MCF 10A (cell line): ENCODE measurements around the gene DDX31. TPM values are rescaled to one million over a fixed set of nuclear protein-coding genes. Genes with fewer than 3 reads are reported as not detected.

Experiments
- BruUV-seq: library from RNA; stranded (reverse); fragments of 400-500 nt; replicated peaks from 2 replicates; lab custom pipeline; 2021; lab: Mats Ljungman, UMichigan
- CTCF ChIA-PET: fragments of 300-600 bp; sonication (Branson Sonifier 250); formaldehyde crosslinking; extraction: SDS; loops from one replicate; lab custom pipeline; 2021; ENCODE audit warnings: antibody characterized with exemption, inconsistent platforms; lab: Yijun Ruan, JAX
- POLR2A ChIA-PET: fragments of 300-600, 350-650 bp; sonication (Branson Sonifier 250); formaldehyde crosslinking; extraction: SDS; loops from one replicate; lab custom pipeline; 2020; ENCODE audit warnings: antibody characterized with exemption, inconsistent platforms; lab: Yijun Ruan, JAX
- DNase-seq: peaks from one replicate; pipeline ENCODE4 v3.0.0-alpha.2; 2018; ENCODE audit not compliant: unreplicated experiment
- H3K27ac Mint-ChIP-seq: one replicate; pipeline ENCODE4 v1.8.0; 2022; ENCODE audit warnings: mild to moderate bottlenecking, low read depth, mixed read lengths; ENCODE audit not compliant: unreplicated experiment
- H3K27me3 Mint-ChIP-seq: one replicate; pipeline ENCODE4 v1.8.0; 2022; ENCODE audit warnings: mixed read lengths; ENCODE audit not compliant: insufficient read depth, unreplicated experiment
- H3K36me3 Mint-ChIP-seq: one replicate; pipeline ENCODE4 v1.8.0; 2022; ENCODE audit warnings: mild to moderate bottlenecking, moderate library complexity, mixed read lengths; ENCODE audit not compliant: insufficient read depth, unreplicated experiment
- H3K4me1 Mint-ChIP-seq: one replicate; pipeline ENCODE4 v1.8.0; 2022; ENCODE audit warnings: mixed read lengths; ENCODE audit not compliant: insufficient read depth, unreplicated experiment
- H3K4me3 Mint-ChIP-seq: one replicate; pipeline ENCODE4 v1.8.0; 2022; ENCODE audit warnings: mild to moderate bottlenecking, moderate library complexity, mixed read lengths; ENCODE audit not compliant: unreplicated experiment
- H3K9me3 Mint-ChIP-seq: one replicate; pipeline ENCODE4 v1.8.0; 2022; ENCODE audit warnings: mixed read lengths; ENCODE audit not compliant: unreplicated experiment
- CTCF ChIP-seq: fragments of 200-600 bp; IDR thresholded peaks from one replicate; pipeline ENCODE4 v1.8.0; 2022; ENCODE audit warnings: antibody characterized with exemption, mild to moderate bottlenecking; ENCODE audit not compliant: unreplicated experiment
- intact Hi-C: fragments of 100-400 bp; cut with micrococcal nuclease; formaldehyde crosslinking; loops from 2 replicates; pipeline ENCODE4 v1.14.1; 2022
- total RNA-seq: library from RNA; stranded (reverse); gene quantifications from 2 replicates; pipeline ENCODE4 v1.2.3, GENCODE V29; 2022

The DDX31 gene
- total RNA-seq, 1 experiment from 2014 or later = 28.8 TPM

DNA sequence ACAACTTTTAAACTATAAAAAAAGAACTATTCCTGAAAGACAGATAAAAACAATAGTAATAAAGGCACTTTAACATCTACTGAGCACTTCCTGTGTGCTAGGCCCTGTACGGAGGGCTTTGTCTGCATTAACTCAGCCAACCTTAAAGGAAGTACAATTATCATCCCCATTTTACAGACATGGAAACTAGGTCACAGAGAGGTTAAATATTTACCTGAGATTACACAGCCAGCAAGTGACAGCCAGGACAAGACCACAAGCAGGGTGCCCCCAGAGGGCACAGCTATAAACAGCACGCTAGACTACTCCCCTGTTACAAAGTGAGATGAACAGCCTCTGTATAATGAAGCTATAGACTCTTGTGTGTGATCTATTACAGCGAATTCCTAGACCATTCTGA lies 25.5 kb downstream of the DDX31 start:
- no peak for TF ChIP-seq CTCF
- no peak for DNase-seq
- peaks cover 77% of the 10 kb centered on the region for H3K36me3 Mint-ChIP-seq
- CTCF ChIA-PET = interaction anchor here (1.1 to 1.3 kb wide), 2 partner anchors 10 to 13 kb away, joined by 3 read pairs; no protein-coding TSS in a partner anchor
- H3K4me3 Mint-ChIP-seq = no peak overlapping the region
- H3K9me3 Mint-ChIP-seq = no peaks in the 10 kb centered on the region
- no peaks in the 10 kb centered on the region for H3K27me3 Mint-ChIP-seq
- H3K4me1 Mint-ChIP-seq = no peaks in the 10 kb centered on the region
- no peak overlapping the region for H3K27ac Mint-ChIP-seq
- POLR2A ChIA-PET = interaction anchor here (0.7 to 2.4 kb wide), 3 partner anchors 8 to 125 kb away, joined by 3 to 10 read pairs (median 3); partner anchors contain the start of genes DDX31 and GTF3C4
- intact Hi-C loops = no loop called here
- BruUV-seq = no TSS peak

DNA sequence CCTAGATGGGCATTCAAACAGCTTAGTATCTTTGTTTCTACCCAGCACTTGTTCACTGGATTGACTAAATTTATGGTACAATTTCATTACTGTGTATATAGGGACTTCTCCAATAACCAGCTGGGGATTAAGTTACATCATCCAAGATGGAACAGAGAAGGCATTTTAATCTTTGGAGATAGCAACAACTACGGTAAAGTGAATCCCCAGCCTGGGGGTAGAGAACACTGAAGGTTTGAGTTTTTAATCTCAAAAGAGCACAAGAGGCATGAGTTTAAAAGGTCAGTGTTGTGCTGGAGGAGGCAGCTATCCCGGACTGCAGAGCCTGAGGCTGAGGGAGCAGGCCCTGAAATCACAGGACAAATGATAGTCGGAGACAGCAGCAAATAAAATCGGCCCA lies 28.6 kb downstream of the DDX31 start:
- H3K4me1 Mint-ChIP-seq = no peaks in the 10 kb centered on the region
- no peak for DNase-seq
- peaks cover 65% of the 10 kb centered on the region for H3K36me3 Mint-ChIP-seq
- CTCF ChIA-PET = interaction anchor here (0.6 to 1.8 kb wide), 2 partner anchors 9 to 39 kb away, joined by 4 read pairs; no protein-coding TSS in a partner anchor
- H3K9me3 Mint-ChIP-seq = no peaks in the 10 kb centered on the region
- no TSS peak for BruUV-seq
- POLR2A ChIA-PET = interaction anchor here (1.4 kb wide), 1 partner anchor 9 kb away, joined by 3 read pairs; no protein-coding TSS in a partner anchor
- no peak overlapping the region for H3K4me3 Mint-ChIP-seq
- no peaks in the 10 kb centered on the region for H3K27me3 Mint-ChIP-seq
- no peak for TF ChIP-seq CTCF
- no peak overlapping the region for H3K27ac Mint-ChIP-seq
- intact Hi-C loops = no loop called here

- Mint-ChIP-seq H3K4me1 (no peaks in the 10 kb centered on the region), H3K9me3 (no peaks in the 10 kb centered on the region), H3K36me3 (peaks cover 54% of the 10 kb centered on the region), H3K27me3 (no peaks in the 10 kb centered on the region), H3K4me3 (no peak overlapping the region), H3K27ac (no peak overlapping the region)
- ChIA-PET CTCF (interaction anchor here (1.0 kb wide), 1 partner anchor 35 kb away, joined by 3 read pairs; no protein-coding TSS in a partner anchor), POLR2A (no interaction called here)
- TF ChIP-seq CTCF = no peak
- BruUV-seq = no TSS peak
- intact Hi-C loops = no loop called here
- no peak for DNase-seq
These were observed 30.5 kb downstream of the DDX31 start for GRCh38 chr9:132639322-132639721.

- H3K4me3 Mint-ChIP-seq = no peak overlapping the region
- CTCF ChIA-PET = no interaction called here
- H3K27ac Mint-ChIP-seq = no peak overlapping the region
- peak; percentile 29 for DNase-seq
- H3K4me1 Mint-ChIP-seq = peaks cover 4% of the 10 kb centered on the region
- POLR2A ChIA-PET = no interaction called here
- H3K9me3 Mint-ChIP-seq = no peaks in the 10 kb centered on the region
- no peaks in the 10 kb centered on the region for H3K27me3 Mint-ChIP-seq
- H3K36me3 Mint-ChIP-seq = peaks cover 50% of the 10 kb centered on the region
- no peak for TF ChIP-seq CTCF
- intact Hi-C loops = no loop called here
- BruUV-seq = no TSS peak
These were observed 31.5 kb downstream of the DDX31 start for GRCh38 chr9:132638240-132638639.
